ENCODE results near the gene GLE1.

The GLE1 gene

GRCh38 chr9:128495296-128495695 is 9.2 kb upstream of the GLE1 start:
- Histone ChIP-seq H3K4me3 (replicated peaks; ENCODE audit: insufficient read depth, low read length) (no peak overlapping the region), H3K27ac (replicated peaks) (no peak overlapping the region; the same call in 1 of the 2 replicates), H3K27me3 (ENCODE audit: insufficient read depth, poor library complexity, severe bottlenecking) (no peaks in the 10 kb centered on the region)
- no peak for DNase-seq (ENCODE audit: low read depth in 1 of 2, low spot score in 1 of 2)
- TF ChIP-seq GABPA (IDR thresholded peaks at IDR 0.05; ENCODE audit: low read depth) (no peak), CTCF (IDR thresholded peaks at IDR 0.05; ENCODE audit: insufficient read depth, low read length) (no peak), SPI1 (IDR thresholded peaks at IDR 0.05; ENCODE audit: borderline replicate concordance, low read depth) (no peak), REST (IDR thresholded peaks at IDR 0.05; ENCODE audit: insufficient replicate concordance, low read depth) (no peak), POLR2AphosphoS5 (IDR thresholded peaks at IDR 0.05; ENCODE audit: low read depth) (no peak)

DNA sequence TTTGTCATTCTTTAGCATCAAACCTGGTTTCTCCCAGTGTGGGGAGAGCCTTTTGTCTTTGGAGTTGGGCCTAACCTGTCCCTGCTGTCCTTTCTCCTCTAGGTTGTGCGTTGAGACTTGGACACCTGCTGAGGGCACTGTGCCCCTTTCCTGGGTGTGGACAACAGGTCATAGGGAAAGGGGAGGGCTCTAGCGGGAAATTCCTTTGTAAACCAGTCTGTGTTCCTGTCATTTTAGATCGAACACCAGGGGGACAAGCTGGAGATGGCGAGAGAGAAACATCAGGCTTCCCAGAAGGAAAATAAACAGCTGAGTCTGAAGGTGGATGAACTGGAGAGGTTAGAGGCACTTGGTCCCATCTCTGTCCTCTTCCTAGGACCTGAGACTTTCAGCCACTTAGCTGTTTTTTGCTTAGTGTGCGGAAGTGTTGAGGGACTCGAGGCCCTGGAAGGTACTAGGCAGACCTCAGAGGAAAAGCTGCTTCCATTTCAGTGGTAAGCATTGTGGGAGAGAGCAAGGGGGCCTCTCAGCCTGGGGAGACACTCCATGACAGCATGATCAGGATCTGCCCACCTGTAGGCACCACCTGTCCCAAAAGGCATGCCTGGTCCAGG is 8.6 kb upstream of the GLE1 start:
- no peak for DNase-seq (ENCODE audit: low read depth in 1 of 2, low spot score in 1 of 2)
- no peak overlapping the region; the same call in 1 of the 2 replicates for H3K27ac ChIP-seq (replicated peaks)
- H3K27me3 ChIP-seq (ENCODE audit: insufficient read depth, poor library complexity, severe bottlenecking) = no peaks in the 10 kb centered on the region
- TF ChIP-seq GABPA (IDR thresholded peaks at IDR 0.05; ENCODE audit: low read depth) (no peak), SPI1 (IDR thresholded peaks at IDR 0.05; ENCODE audit: borderline replicate concordance, low read depth) (no peak)
- H3K4me3 ChIP-seq (replicated peaks; ENCODE audit: insufficient read depth, low read length) = no peak overlapping the region

DNA sequence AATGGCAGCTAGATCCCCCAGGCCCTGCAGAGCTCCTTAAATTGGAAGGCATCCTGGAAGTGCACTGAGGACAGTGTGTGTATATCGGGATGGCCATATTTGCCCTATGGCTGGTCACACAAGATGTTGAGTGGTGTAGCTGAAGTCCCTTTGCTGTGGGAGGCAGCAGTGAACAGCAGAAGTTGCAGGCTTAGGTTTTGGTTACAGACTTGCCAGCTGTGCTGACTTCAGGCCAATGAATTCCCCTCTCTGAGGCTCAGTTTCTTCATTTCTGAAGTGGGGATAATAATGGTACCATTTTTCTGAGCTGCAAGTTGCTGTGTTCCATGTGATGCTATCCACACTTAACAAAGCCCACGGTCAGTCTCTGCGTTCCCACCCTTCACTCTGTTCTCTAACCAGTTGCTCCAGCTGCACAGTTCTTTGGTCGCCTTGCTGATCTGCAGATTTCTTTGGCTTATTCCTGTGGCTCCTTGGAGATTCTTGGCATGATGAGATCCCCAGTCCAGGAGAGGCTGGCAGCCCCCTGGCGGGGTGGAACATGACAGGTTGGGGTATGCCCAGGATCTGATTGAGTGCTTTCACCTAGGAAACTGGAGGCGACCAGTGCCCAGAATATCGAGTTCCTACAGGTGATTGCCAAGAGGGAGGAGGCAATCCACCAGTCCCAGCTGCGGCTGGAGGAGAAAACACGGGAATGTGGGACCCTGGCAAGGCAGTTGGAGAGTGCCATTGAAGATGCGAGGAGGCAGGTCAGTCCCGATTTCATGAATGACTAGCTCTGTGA is 6.5 kb upstream of the GLE1 start:
- no peaks in the 10 kb centered on the region for H3K27me3 ChIP-seq (ENCODE audit: insufficient read depth, poor library complexity, severe bottlenecking)
- H3K4me3 ChIP-seq (replicated peaks; ENCODE audit: insufficient read depth, low read length) = no peak overlapping the region
- H3K27ac ChIP-seq (replicated peaks) = no peak overlapping the region
- TF ChIP-seq POLR2AphosphoS5 (IDR thresholded peaks at IDR 0.05; ENCODE audit: low read depth) (no peak), SPI1 (IDR thresholded peaks at IDR 0.05; ENCODE audit: borderline replicate concordance, low read depth) (no peak), GABPA (IDR thresholded peaks at IDR 0.05; ENCODE audit: low read depth) (no peak), CTCF (IDR thresholded peaks at IDR 0.05; ENCODE audit: insufficient read depth, low read length) (no peak), REST (IDR thresholded peaks at IDR 0.05; ENCODE audit: insufficient replicate concordance, low read depth) (no peak)
- no peak for DNase-seq (ENCODE audit: low read depth in 1 of 2, low spot score in 1 of 2)

- no peak for DNase-seq (ENCODE audit: low read depth in 1 of 2, low spot score in 1 of 2)
- Histone ChIP-seq H3K27me3 (ENCODE audit: insufficient read depth, poor library complexity, severe bottlenecking) (no peaks in the 10 kb centered on the region), H3K27ac (replicated peaks) (no peak overlapping the region), H3K4me3 (replicated peaks; ENCODE audit: insufficient read depth, low read length) (no peak overlapping the region)
- TF ChIP-seq GABPA (IDR thresholded peaks at IDR 0.05; ENCODE audit: low read depth) = no peak
- TF ChIP-seq CTCF (IDR thresholded peaks at IDR 0.05; ENCODE audit: insufficient read depth, low read length) = no peak
- TF ChIP-seq SPI1 (IDR thresholded peaks at IDR 0.05; ENCODE audit: borderline replicate concordance, low read depth) = no peak
- TF ChIP-seq REST (IDR thresholded peaks at IDR 0.05; ENCODE audit: insufficient replicate concordance, low read depth) = no peak
- TF ChIP-seq POLR2AphosphoS5 (IDR thresholded peaks at IDR 0.05; ENCODE audit: low read depth) = no peak
Observed at GRCh38 chr9:128498911-128499310, 5.6 kb upstream of the GLE1 start.

Data from HL-60 (cell line).